Common myeloid progenitor, CD34-positive (primary cell): Measurements from ENCODE around the gene IFT81.
A peak's percentile ranks its signal among the peaks of the same experiment; 100 is the strongest.
"Not testable (repeated sequence)": the region's sequence is repeated elsewhere in the genome, so short reads cannot be mapped to it uniquely, and the experiment has no call there.

Experiments
- CTCF ChIA-PET: fragments of 350-600 bp; sonication (Branson Sonifier 250); formaldehyde crosslinking; loops from one replicate; lab custom pipeline; 2021; ENCODE audit warnings: antibody characterized with exemption; lab: Charles Lee
- POLR2A ChIA-PET: fragments of 350-600 bp; sonication (Branson Sonifier 250); formaldehyde crosslinking; loops from one replicate; lab custom pipeline; 2021; ENCODE audit warnings: antibody characterized with exemption; lab: Charles Lee
- DNase-seq, 3 donors: peaks; one replicate each; pipeline versions ENCODE4 v3.0.0 to v3.0.0-alpha.2; 2013
- H3K27ac ChIP-seq, 2 experiments: 1 replicate in 1 of 2; 2 replicates in 1 of 2; pipeline ENCODE4 v1.7.0; 2013; ENCODE audit warnings: inconsistent platforms in 2 of 2, low read length in 2 of 2, mild to moderate bottlenecking in 2 of 2, low read depth in 1 of 2, moderate library complexity in 1 of 2; ENCODE audit not compliant: severe bottlenecking in 2 of 2, insufficient read depth in 1 of 2, poor library complexity in 1 of 2
- H3K27me3 ChIP-seq, 5 experiments: replicated peaks in 2 of 5; 1 replicate in 3 of 5; 2 replicates in 2 of 5; pipeline versions ENCODE4 v1.6.1 to v1.7.0; 2013; ENCODE audit warnings: low read length in 4 of 5, mild to moderate bottlenecking in 2 of 5, moderate library complexity in 2 of 5, inconsistent platforms in 1 of 5; ENCODE audit not compliant: insufficient read depth in 5 of 5, control insufficient read depth in 4 of 5
- H3K36me3 ChIP-seq, 4 experiments: 1 replicate in 2 of 4; 2 replicates in 2 of 4; pipeline versions ENCODE4 v1.6.1 to v1.7.0; 2013; ENCODE audit warnings: low read length in 3 of 4, control low read depth in 1 of 4, mild to moderate bottlenecking in 1 of 4; ENCODE audit not compliant: control insufficient read depth in 4 of 4, insufficient read depth in 4 of 4
- H3K4me1 ChIP-seq, 4 experiments: 1 replicate in 3 of 4; 2 replicates in 1 of 4; pipeline versions ENCODE4 v1.6.1 to v1.7.1; 2013; ENCODE audit warnings: low read length in 3 of 4, mild to moderate bottlenecking in 3 of 4, control low read depth in 1 of 4, inconsistent platforms in 1 of 4, moderate library complexity in 1 of 4; ENCODE audit not compliant: control insufficient read depth in 4 of 4, insufficient read depth in 4 of 4; ENCODE audit errors: control extremely low read depth in 1 of 4
- H3K4me3 ChIP-seq, 7 experiments: 1 replicate in 4 of 7; 2 replicates in 3 of 7; pipeline versions ENCODE4 v1.5.1 to v1.7.0; 2013; ENCODE audit warnings: mild to moderate bottlenecking in 7 of 7, low read length in 6 of 7, moderate library complexity in 6 of 7, inconsistent platforms in 2 of 7, low read depth in 2 of 7, control low read depth in 1 of 7; ENCODE audit not compliant: insufficient read depth in 4 of 7, control insufficient read depth in 1 of 7; ENCODE audit errors: extremely low read depth in 1 of 7
- H3K9me3 ChIP-seq, 5 experiments: 1 replicate in 4 of 5; 2 replicates in 1 of 5; pipeline versions ENCODE4 v1.6.1 to v1.7.1; 2013; ENCODE audit warnings: low read length in 4 of 5, mild to moderate bottlenecking in 2 of 5, inconsistent platforms in 1 of 5, low read depth in 1 of 5, moderate library complexity in 1 of 5; ENCODE audit not compliant: control insufficient read depth in 4 of 5, insufficient read depth in 2 of 5; ENCODE audit errors: control extremely low read depth in 1 of 5
- WGBS: methylation state at CpG from one replicate; pipeline ENCODE4 v1.1.5; 2013; ENCODE audit not compliant: insufficient coverage; 5-methylcytosine and 5-hydroxymethylcytosine counted together

IFT81 gene

GRCh38 chr12:110255890-110256456 lies 131.8 kb downstream of the IFT81 start:
- WGBS: 94% methylated on average over 3 of the region's 11 CpGs

GRCh38 chr12:110256780-110257431 lies 132.7 kb downstream of the IFT81 start:
- WGBS: 66% methylated on average over 9 of the region's 12 CpGs
- Histone ChIP-seq H3K4me1 (peaks cover 0 to 7% (median 2%) of the 10 kb centered on the region in 4 experiments), H3K36me3 (no peaks in the 10 kb centered on the region), H3K27me3 (no peaks in the 10 kb centered on the region), H3K27ac (no peak overlapping the region), H3K4me3 (no peak overlapping the region), H3K9me3 (no peaks in the 10 kb centered on the region)
- POLR2A ChIA-PET: no interaction called here
- CTCF ChIA-PET: no interaction called here
- peak; percentile 18 to 63 (median 62) for DNase-seq

More at GRCh38 chr12:110255890-110256456, 131.8 kb downstream of the IFT81 start:
- POLR2A ChIA-PET, DNase-seq, CTCF ChIA-PET, H3K4me3 ChIP-seq, H3K4me1 ChIP-seq, H3K27me3 ChIP-seq, H3K36me3 ChIP-seq, H3K27ac ChIP-seq, H3K9me3 ChIP-seq: not testable (repeated sequence)

GRCh38 chr12:110258466-110258865 lies 134.3 kb downstream of the IFT81 start:
- 98% methylated on average over 12 of the region's 12 CpGs for WGBS
- ChIA-PET POLR2A (no interaction called here), CTCF (interaction anchor here (1.4 kb wide), 1 partner anchor 14 kb away, joined by 3 read pairs; no protein-coding TSS in a partner anchor)
- no peak overlapping the region for H3K27ac ChIP-seq
- no peaks in the 10 kb centered on the region for H3K36me3 ChIP-seq
- H3K4me1 ChIP-seq: peaks cover 0 to 7% (median 0%) of the 10 kb centered on the region in 4 experiments
- DNase-seq: no peak
- no peak overlapping the region for H3K4me3 ChIP-seq
- H3K9me3 ChIP-seq: no peaks in the 10 kb centered on the region
- H3K27me3 ChIP-seq: no peaks in the 10 kb centered on the region

GRCh38 chr12:110262442-110263388 lies 138.6 kb downstream of the IFT81 start:
- no peak overlapping the region for H3K4me3 ChIP-seq
- H3K27me3 ChIP-seq: no peaks in the 10 kb centered on the region
- peaks cover 0 to 11% (median 1%) of the 10 kb centered on the region in 4 experiments for H3K4me1 ChIP-seq
- no peaks in the 10 kb centered on the region for H3K36me3 ChIP-seq
- H3K27ac ChIP-seq: no peak overlapping the region
- WGBS: 96% methylated on average over 12 of the region's 17 CpGs
- DNase-seq: no peak
- H3K9me3 ChIP-seq: no peaks in the 10 kb centered on the region
- POLR2A ChIA-PET: no interaction called here
- CTCF ChIA-PET: interaction anchor here (1.0 kb wide), 1 partner anchor 144 kb away, joined by 3 read pairs; no protein-coding TSS in a partner anchor

- H3K36me3 ChIP-seq: no peaks in the 10 kb centered on the region
- peaks cover 0 to 15% (median 5%) of the 10 kb centered on the region in 4 experiments for H3K4me1 ChIP-seq
- ChIA-PET POLR2A (no interaction called here), CTCF (interaction anchor here (2.3 kb wide), 1 partner anchor 13 kb away, joined by 8 read pairs; no protein-coding TSS in a partner anchor)
- no peaks in the 10 kb centered on the region for H3K27me3 ChIP-seq
- DNase-seq: no peak
- H3K27ac ChIP-seq: no peak overlapping the region
- no peak overlapping the region for H3K4me3 ChIP-seq
- H3K9me3 ChIP-seq: no peaks in the 10 kb centered on the region
- WGBS: no CpG with 5 or more reads among the region's 5 CpGs
Observed at GRCh38 chr12:110266381-110266960, 142.3 kb downstream of the IFT81 start.

GRCh38 chr12:110266980-110267620 lies 142.9 kb downstream of the IFT81 start:
- Histone ChIP-seq H3K9me3 (no peaks in the 10 kb centered on the region), H3K27ac (no peak overlapping the region), H3K4me3 (peak overlapping the region in 2 of 7 experiments; percentile 23 to 61), H3K4me1 (peaks cover 0 to 15% (median 5%) of the 10 kb centered on the region in 4 experiments), H3K36me3 (no peaks in the 10 kb centered on the region), H3K27me3 (no peaks in the 10 kb centered on the region)
- ChIA-PET POLR2A (no interaction called here), CTCF (interaction anchor here (2.3 kb wide), 1 partner anchor 13 kb away, joined by 8 read pairs; no protein-coding TSS in a partner anchor)
- DNase-seq: peak in 2 of 3 donors; percentile 35 to 53
- 58% methylated on average over 7 of the region's 9 CpGs for WGBS
